Measurements from ENCODE around the gene ST7. TPM values are rescaled to one million over a fixed set of nuclear protein-coding genes. Genes with fewer than 3 reads are reported as not detected.
"Not testable (repeated sequence)": the region's sequence is repeated elsewhere in the genome, so short reads cannot be mapped to it uniquely, and the experiment has no call there.

The ST7 gene
- total and polyA plus RNA-seq, 2 donors: 14.7 to 26.6 TPM

- no peak for DNase-seq (ENCODE audit: extremely low spot score)
- no peak overlapping the region for H3K4me3 ChIP-seq (ENCODE audit: low read depth, low read length)
Measured at GRCh38 chr7:117238472-117238871, 285.2 kb downstream of the ST7 start.

GRCh38 chr7:117238937-117239336 is 285.6 kb downstream of the ST7 start:
- Histone ChIP-seq H3K36me3 (ENCODE audit: insufficient read depth) (no peaks in the 10 kb centered on the region), H3K27ac (ENCODE audit: low read depth) (no peak overlapping the region), H3K4me1 (ENCODE audit: insufficient read depth) (no peaks in the 10 kb centered on the region), H3K4me3 (ENCODE audit: low read depth, low read length) (no peak overlapping the region)
- DNase-seq (ENCODE audit: extremely low spot score): no peak
- WGBS: 89% methylated on average over 7 of the region's 7 CpGs

More at GRCh38 chr7:117238472-117238871, 285.2 kb downstream of the ST7 start:
- no peaks in the 10 kb centered on the region for H3K4me1 ChIP-seq (ENCODE audit: insufficient read depth)
- H3K36me3 ChIP-seq (ENCODE audit: insufficient read depth): no peaks in the 10 kb centered on the region
- 91% methylated on average over 7 of the region's 7 CpGs for WGBS
- no peak overlapping the region for H3K27ac ChIP-seq (ENCODE audit: low read depth)

- H3K27ac ChIP-seq (ENCODE audit: low read depth): no peak overlapping the region
- DNase-seq (ENCODE audit: extremely low spot score): no peak
- no peak overlapping the region for H3K4me3 ChIP-seq (ENCODE audit: low read depth, low read length)
- no peaks in the 10 kb centered on the region for H3K36me3 ChIP-seq (ENCODE audit: insufficient read depth)
- 92% methylated on average over 4 of the region's 4 CpGs for WGBS
- no peaks in the 10 kb centered on the region for H3K4me1 ChIP-seq (ENCODE audit: insufficient read depth)
Measured at GRCh38 chr7:117241088-117241487, 287.8 kb downstream of the ST7 start.

- H3K4me1 ChIP-seq (ENCODE audit: insufficient read depth): no peaks in the 10 kb centered on the region
- WGBS: 78% methylated on average over 3 of the region's 3 CpGs
Measured at GRCh38 chr7:117243390-117243789, 290.1 kb downstream of the ST7 start.

GRCh38 chr7:117245703-117246102 is 292.4 kb downstream of the ST7 start:
- not testable (repeated sequence) for H3K4me1 ChIP-seq (ENCODE audit: insufficient read depth); H3K4me3 ChIP-seq (ENCODE audit: low read depth, low read length); H3K27ac ChIP-seq (ENCODE audit: low read depth); H3K36me3 ChIP-seq (ENCODE audit: insufficient read depth); DNase-seq (ENCODE audit: extremely low spot score)
- WGBS: 90% methylated on average over 2 of the region's 2 CpGs

More at GRCh38 chr7:117243390-117243789, 290.1 kb downstream of the ST7 start:
- H3K36me3 ChIP-seq (ENCODE audit: insufficient read depth): no peaks in the 10 kb centered on the region
- H3K27ac ChIP-seq (ENCODE audit: low read depth): no peak overlapping the region
- DNase-seq (ENCODE audit: extremely low spot score): no peak
- H3K4me3 ChIP-seq (ENCODE audit: low read depth, low read length): no peak overlapping the region

GRCh38 chr7:117247809-117248208 is 294.5 kb downstream of the ST7 start:
- H3K4me3 ChIP-seq (ENCODE audit: low read depth, low read length): no peak overlapping the region
- H3K36me3 ChIP-seq (ENCODE audit: insufficient read depth): no peaks in the 10 kb centered on the region
- WGBS: 79% methylated on average over 4 of the region's 4 CpGs
- no peak overlapping the region for H3K27ac ChIP-seq (ENCODE audit: low read depth)
- DNase-seq (ENCODE audit: extremely low spot score): no peak
- peaks cover 2% of the 10 kb centered on the region for H3K4me1 ChIP-seq (ENCODE audit: insufficient read depth)

GRCh38 chr7:117248829-117249228 is 295.5 kb downstream of the ST7 start:
- Histone ChIP-seq H3K36me3 (ENCODE audit: insufficient read depth) (no peaks in the 10 kb centered on the region), H3K4me3 (ENCODE audit: low read depth, low read length) (no peak overlapping the region), H3K4me1 (ENCODE audit: insufficient read depth) (peaks cover 2% of the 10 kb centered on the region), H3K27ac (ENCODE audit: low read depth) (no peak overlapping the region)
- DNase-seq (ENCODE audit: extremely low spot score): no peak
- WGBS: 44% methylated on average over 5 of the region's 5 CpGs

- no peak overlapping the region for H3K27ac ChIP-seq (ENCODE audit: low read depth)
- no peak overlapping the region for H3K4me3 ChIP-seq (ENCODE audit: low read depth, low read length)
- H3K36me3 ChIP-seq (ENCODE audit: insufficient read depth): no peaks in the 10 kb centered on the region
- H3K4me1 ChIP-seq (ENCODE audit: insufficient read depth): peaks cover 2% of the 10 kb centered on the region
- 90% methylated on average over 5 of the region's 5 CpGs for WGBS
- DNase-seq (ENCODE audit: extremely low spot score): no peak
Measured at GRCh38 chr7:117249696-117250095, 296.4 kb downstream of the ST7 start.

GRCh38 chr7:117250245-117250644 is 296.9 kb downstream of the ST7 start:
- DNase-seq (ENCODE audit: extremely low spot score): no peak
- Histone ChIP-seq H3K27ac (ENCODE audit: low read depth) (no peak overlapping the region), H3K4me3 (ENCODE audit: low read depth, low read length) (no peak overlapping the region), H3K4me1 (ENCODE audit: insufficient read depth) (peaks cover 2% of the 10 kb centered on the region), H3K36me3 (ENCODE audit: insufficient read depth) (no peaks in the 10 kb centered on the region)

- WGBS: 54% methylated on average over 4 of the region's 4 CpGs
- no peak overlapping the region for H3K4me3 ChIP-seq (ENCODE audit: low read depth, low read length)
- no peaks in the 10 kb centered on the region for H3K36me3 ChIP-seq (ENCODE audit: insufficient read depth)
- no peak overlapping the region for H3K27ac ChIP-seq (ENCODE audit: low read depth)
- peaks cover 2% of the 10 kb centered on the region for H3K4me1 ChIP-seq (ENCODE audit: insufficient read depth)
- no peak for DNase-seq (ENCODE audit: extremely low spot score)
Measured at GRCh38 chr7:117250801-117251200, 297.5 kb downstream of the ST7 start.

- DNase-seq (ENCODE audit: extremely low spot score): no peak
- Histone ChIP-seq H3K27ac (ENCODE audit: low read depth) (no peak overlapping the region), H3K4me1 (ENCODE audit: insufficient read depth) (peaks cover 2% of the 10 kb centered on the region), H3K4me3 (ENCODE audit: low read depth, low read length) (no peak overlapping the region), H3K36me3 (ENCODE audit: insufficient read depth) (no peaks in the 10 kb centered on the region)
- 88% methylated on average over 4 of the region's 4 CpGs for WGBS
Measured at GRCh38 chr7:117251687-117252086, 298.4 kb downstream of the ST7 start.

- 36% methylated on average over 1 of the region's 1 CpG for WGBS
Measured at GRCh38 chr7:117259615-117260014, 306.3 kb downstream of the ST7 start.

GRCh38 chr7:117262546-117262945 is 309.2 kb downstream of the ST7 start:
- 94% methylated on average over 2 of the region's 2 CpGs for WGBS
- H3K4me1 ChIP-seq (ENCODE audit: insufficient read depth): no peaks in the 10 kb centered on the region

More at GRCh38 chr7:117259615-117260014, 306.3 kb downstream of the ST7 start:
- no peak overlapping the region for H3K27ac ChIP-seq (ENCODE audit: low read depth)
- H3K36me3 ChIP-seq (ENCODE audit: insufficient read depth): no peaks in the 10 kb centered on the region
- no peak overlapping the region for H3K4me3 ChIP-seq (ENCODE audit: low read depth, low read length)
- DNase-seq (ENCODE audit: extremely low spot score): no peak
- H3K4me1 ChIP-seq (ENCODE audit: insufficient read depth): no peaks in the 10 kb centered on the region

GRCh38 chr7:117264716-117265115 is 311.4 kb downstream of the ST7 start:
- no peak overlapping the region for H3K4me3 ChIP-seq (ENCODE audit: low read depth, low read length)
- H3K27ac ChIP-seq (ENCODE audit: low read depth): no peak overlapping the region
- 49% methylated on average over 1 of the region's 1 CpG for WGBS
- H3K36me3 ChIP-seq (ENCODE audit: insufficient read depth): no peaks in the 10 kb centered on the region
- no peak for DNase-seq (ENCODE audit: extremely low spot score)
- no peaks in the 10 kb centered on the region for H3K4me1 ChIP-seq (ENCODE audit: insufficient read depth)

More at GRCh38 chr7:117262546-117262945, 309.2 kb downstream of the ST7 start:
- no peak overlapping the region for H3K4me3 ChIP-seq (ENCODE audit: low read depth, low read length)
- no peak overlapping the region for H3K27ac ChIP-seq (ENCODE audit: low read depth)
- no peak for DNase-seq (ENCODE audit: extremely low spot score)
- no peaks in the 10 kb centered on the region for H3K36me3 ChIP-seq (ENCODE audit: insufficient read depth)

GRCh38 chr7:117269417-117269816 is 316.1 kb downstream of the ST7 start:
- Histone ChIP-seq H3K36me3 (ENCODE audit: insufficient read depth) (no peaks in the 10 kb centered on the region), H3K4me3 (ENCODE audit: low read depth, low read length) (no peak overlapping the region), H3K4me1 (ENCODE audit: insufficient read depth) (no peaks in the 10 kb centered on the region), H3K27ac (ENCODE audit: low read depth) (no peak overlapping the region)
- no peak for DNase-seq (ENCODE audit: extremely low spot score)
- WGBS: 56% methylated on average over 5 of the region's 5 CpGs
